Measurements from ENCODE around the gene REL.

- TF ChIP-seq CTCF (IDR thresholded peaks at IDR 0.05) (no peak), POLR2A (IDR thresholded peaks at IDR 0.05) (no peak)
Observed at GRCh38 chr2:60925994-60926740, 44.8 kb downstream of the REL start.
